Lung (tissue), 12 donors: ENCODE measurements around the gene FAM227B. TPM values are rescaled to one million over a fixed set of nuclear protein-coding genes. Genes with fewer than 3 reads are reported as not detected.

Experiments used
- ATAC-seq: fragments of 200-7000 bp; cut with Tn5 transposase; one replicate; pipeline ENCODE4 v1.9.1; 2020; ENCODE audit warnings: moderate number of reproducible peaks; ENCODE audit not compliant: insufficient read depth, low FRiP score
- DNase-seq, 3 donors: peaks; one replicate each; pipeline ENCODE4 v3.0.0-alpha.2; 2013 to 2017
- H3K27ac ChIP-seq, 2 donors: one replicate each; pipeline ENCODE4 v1.5.1; 2013; ENCODE audit warnings: mild to moderate bottlenecking in 2 of 2, moderate library complexity in 2 of 2, control low read depth in 1 of 2, inconsistent platforms in 1 of 2, low read depth in 1 of 2, low read length in 1 of 2
- H3K27me3 ChIP-seq, 3 donors: one replicate each; pipeline ENCODE4 v1.5.1; 2013; ENCODE audit warnings: low read length in 2 of 3; ENCODE audit not compliant: control insufficient read depth in 3 of 3, insufficient read depth in 3 of 3
- H3K36me3 ChIP-seq, 4 donors: one replicate each; pipeline ENCODE4 v1.5.1; 2013; ENCODE audit warnings: low read length in 4 of 4, mild to moderate bottlenecking in 1 of 4, moderate library complexity in 1 of 4; ENCODE audit not compliant: control insufficient read depth in 4 of 4, insufficient read depth in 4 of 4
- H3K4me1 ChIP-seq, 5 donors: one replicate each; pipeline ENCODE4 v1.5.1; 2013; ENCODE audit warnings: low read length in 5 of 5, mild to moderate bottlenecking in 2 of 5, moderate library complexity in 1 of 5; ENCODE audit not compliant: control insufficient read depth in 5 of 5, insufficient read depth in 5 of 5
- H3K4me3 ChIP-seq: one replicate; pipeline ENCODE4 v1.5.1; 2013; ENCODE audit warnings: mild to moderate bottlenecking, control low read depth, moderate library complexity
- H3K9ac ChIP-seq, 2 donors: one replicate each; pipeline ENCODE4 v1.5.1; 2013; ENCODE audit warnings: low read length in 2 of 2, control low read depth in 1 of 2; ENCODE audit not compliant: insufficient read depth in 1 of 2
- H3K9me3 ChIP-seq, 4 donors: one replicate each; pipeline ENCODE4 v1.5.1; 2013; ENCODE audit warnings: low read length in 3 of 4, mild to moderate bottlenecking in 1 of 4, moderate library complexity in 1 of 4; ENCODE audit not compliant: control insufficient read depth in 4 of 4, insufficient read depth in 3 of 4
- CTCF ChIP-seq: IDR thresholded peaks from 2 replicates; pipeline ENCODE4 v1.5.1; 2012; ENCODE audit warnings: mild to moderate bottlenecking; ENCODE audit errors: control extremely low read depth, extremely low read depth
- WGBS, 2 donors: extraction: QIAGEN DNeasy Blood & Tissue Kit; methylation state at CpG; one replicate each; pipeline ENCODE4 v1.1.7; 2013; 5-methylcytosine and 5-hydroxymethylcytosine counted together
- polyA plus RNA-seq, 2 donors: library from polyadenylated mRNA; stranded (reverse); fragments of 200-250 nt; gene quantifications; one replicate each; pipeline ENCODE4 v1.2.1, GENCODE V29; 2013
- total RNA-seq, 2 donors: library from RNA; depleted of rRNA in 1 of 2; stranded (reverse); fragments of >200 nt in 1 of 2; gene quantifications; one replicate each; pipeline ENCODE4 v1.2.1, GENCODE V29; 2014 to 2021
- donor health status: control.
- donor health status: control.
- donor health status: Bipolar disorder and iron deficiency.
- donor health status: healthy.
- donor health status: DM: yes; HTN: yes; CAD: no.

The FAM227B gene
- total and polyA plus RNA-seq, 4 donors: 2.2 to 14.5 (median 4.7) TPM

- DNase-seq: no peak
- no peak for TF ChIP-seq CTCF
- H3K4me3 ChIP-seq: no peak overlapping the region
- H3K27ac ChIP-seq: no peak overlapping the region
- no peaks in the 10 kb centered on the region for H3K27me3 ChIP-seq
- H3K36me3 ChIP-seq: peaks cover 0 to 6% (median 2%) of the 10 kb centered on the region in 4 donors
- no peak overlapping the region for H3K9ac ChIP-seq
- H3K9me3 ChIP-seq: no peaks in the 10 kb centered on the region
- H3K4me1 ChIP-seq: peaks cover 0 to 1% (median 0%) of the 10 kb centered on the region in 5 donors
- ATAC-seq: no peak
These were observed 277.1 kb downstream of the FAM227B start for GRCh38 chr15:49343546-49343945.

GRCh38 chr15:49339656-49340055, 281.0 kb downstream of the FAM227B start:
- DNase-seq (no peak), ATAC-seq (no peak)
- Histone ChIP-seq H3K36me3 (peaks cover 0 to 4% (median 0%) of the 10 kb centered on the region in 4 donors), H3K9ac (no peak overlapping the region), H3K4me3 (no peak overlapping the region), H3K27me3 (no peaks in the 10 kb centered on the region), H3K27ac (no peak overlapping the region), H3K4me1 (peaks cover 0 to 1% (median 0%) of the 10 kb centered on the region in 5 donors), H3K9me3 (no peaks in the 10 kb centered on the region)
- no peak for TF ChIP-seq CTCF
- WGBS, 2 donors: 80 to 83% methylated on average over 10 of the region's 10 CpGs

GRCh38 chr15:49331951-49332350, 288.7 kb downstream of the FAM227B start:
- no peak for DNase-seq
- Histone ChIP-seq H3K4me1 (peaks cover 0 to 4% (median 0%) of the 10 kb centered on the region in 5 donors), H3K9ac (no peak overlapping the region), H3K9me3 (no peaks in the 10 kb centered on the region), H3K36me3 (peaks cover 0 to 6% (median 3%) of the 10 kb centered on the region in 4 donors), H3K27ac (no peak overlapping the region), H3K4me3 (no peak overlapping the region), H3K27me3 (no peaks in the 10 kb centered on the region)
- TF ChIP-seq CTCF: no peak
- peak; percentile 31 for ATAC-seq
- 88 to 96% methylated on average over 3 of the region's 3 CpGs for WGBS, 2 donors

- H3K27me3 ChIP-seq: no peaks in the 10 kb centered on the region
- no peak overlapping the region for H3K27ac ChIP-seq
- no peak overlapping the region for H3K4me3 ChIP-seq
- DNase-seq (no peak), ATAC-seq (no peak)
- TF ChIP-seq CTCF: no peak
- H3K36me3 ChIP-seq: peaks cover 0 to 6% (median 3%) of the 10 kb centered on the region in 4 donors
- no peak overlapping the region for H3K9ac ChIP-seq
- peaks cover 0 to 4% (median 0%) of the 10 kb centered on the region in 5 donors for H3K4me1 ChIP-seq
- H3K9me3 ChIP-seq: no peaks in the 10 kb centered on the region
These were observed 289.2 kb downstream of the FAM227B start for GRCh38 chr15:49331442-49331841.
